Mucosa of descending colon (tissue), 3 donors: ENCODE results near the gene EPHA5. TPM values are rescaled to one million over a fixed set of nuclear protein-coding genes. Genes with fewer than 3 reads are reported as not detected.

Experiments used
- ATAC-seq: fragments of 200-7000 bp; cut with Tn5 transposase; one replicate; pipeline ENCODE4 v1.9.1; 2020; ENCODE audit warnings: mild to moderate bottlenecking, moderate library complexity
- DNase-seq, 3 donors: peaks; one replicate each; pipeline ENCODE4 v3.0.0-alpha.2; 2020
- H3K36me3 ChIP-seq: fragments of 200-600 bp; one replicate; pipeline ENCODE4 v1.8.0; 2021; ENCODE audit warnings: low read depth, mild to moderate bottlenecking
- H3K4me1 ChIP-seq: fragments of 200-600 bp; one replicate; pipeline ENCODE4 v1.8.0; 2021; ENCODE audit warnings: low read depth, mild to moderate bottlenecking
- H3K4me3 ChIP-seq: fragments of 200-600 bp; one replicate; pipeline ENCODE4 v1.8.0; 2021; ENCODE audit warnings: mild to moderate bottlenecking
- H3K9me3 ChIP-seq: fragments of 200-600 bp; one replicate; pipeline ENCODE4 v1.8.0; 2021; ENCODE audit warnings: mild to moderate bottlenecking
- CTCF ChIP-seq: fragments of 200-600 bp; IDR thresholded peaks from one replicate; pipeline ENCODE4 v1.8.0; 2022; ENCODE audit warnings: antibody characterized with exemption, mild to moderate bottlenecking
- intact Hi-C, 2 donors: fragments of 100-400 bp; cut with DNase I in 1 of 2; cut with micrococcal nuclease in 1 of 2; formaldehyde crosslinking; loops; one replicate each; pipeline versions ENCODE4 v1.11.0 to v1.11.1; 2022; cut with DNase I, micrococcal nuclease
- total RNA-seq, 3 donors: library from RNA; stranded (reverse); fragmentation: NEBNext Ultra II Directional in 2 of 3; extraction: Animal tissue kit (Norgen Biotek cat#: 25700) in 2 of 3; gene quantifications; one replicate each; pipeline versions ENCODE4 v1.2.1 to v1.2.4, GENCODE V29; 2021 to 2023
- donor health status: DM: no; HTN: no; CAD: no; lungs with moderate emphysema.
- donor health status: DM: no; HTN: no; CAD: no.
- donor health status: DM: no; HTN: yes; CAD: no.

EPHA5 gene
- total RNA-seq, 3 donors from 2014 or later, result 0.06 to 0.60 (median 0.14) TPM

GRCh38 chr4:65391814-65392213 lies 278.5 kb downstream of the EPHA5 start:
- intact Hi-C loops, result no loop called here
- Histone ChIP-seq H3K4me3 (no peak overlapping the region), H3K4me1 (no peaks in the 10 kb centered on the region), H3K36me3 (no peaks in the 10 kb centered on the region), H3K9me3 (no peaks in the 10 kb centered on the region)
- no peak for DNase-seq
- ATAC-seq, result no peak
- TF ChIP-seq CTCF, result no peak

- Histone ChIP-seq H3K36me3 (no peaks in the 10 kb centered on the region), H3K4me3 (no peak overlapping the region), H3K9me3 (no peaks in the 10 kb centered on the region), H3K4me1 (no peaks in the 10 kb centered on the region)
- intact Hi-C loops, result no loop called here
- no peak for TF ChIP-seq CTCF
- DNase-seq (no peak), ATAC-seq (no peak)
Measured at GRCh38 chr4:65391382-65391781, 278.9 kb downstream of the EPHA5 start.

- Histone ChIP-seq H3K4me1 (no peaks in the 10 kb centered on the region), H3K36me3 (no peaks in the 10 kb centered on the region), H3K4me3 (no peak overlapping the region), H3K9me3 (no peaks in the 10 kb centered on the region)
- ATAC-seq (no peak), DNase-seq (no peak)
- intact Hi-C loops, result no loop called here
- no peak for TF ChIP-seq CTCF
Measured at GRCh38 chr4:65386927-65387326, 283.4 kb downstream of the EPHA5 start.

GRCh38 chr4:65383589-65384305 lies 286.5 kb downstream of the EPHA5 start:
- Histone ChIP-seq H3K4me3 (no peak overlapping the region), H3K4me1 (no peaks in the 10 kb centered on the region), H3K9me3 (no peaks in the 10 kb centered on the region), H3K36me3 (no peaks in the 10 kb centered on the region)
- intact Hi-C loops, result no loop called here
- no peak for TF ChIP-seq CTCF
- ATAC-seq (no peak), DNase-seq (no peak)

GRCh38 chr4:65381648-65382047 lies 288.6 kb downstream of the EPHA5 start:
- intact Hi-C loops, result no loop called here
- H3K36me3 ChIP-seq, result no peaks in the 10 kb centered on the region
- no peak for TF ChIP-seq CTCF
- H3K4me1 ChIP-seq, result no peaks in the 10 kb centered on the region
- DNase-seq (no peak), ATAC-seq (no peak)
- H3K4me3 ChIP-seq, result no peak overlapping the region
- H3K9me3 ChIP-seq, result no peaks in the 10 kb centered on the region

- intact Hi-C loops, result no loop called here
- ATAC-seq, result no peak
- Histone ChIP-seq H3K9me3 (no peaks in the 10 kb centered on the region), H3K36me3 (no peaks in the 10 kb centered on the region), H3K4me1 (no peaks in the 10 kb centered on the region), H3K4me3 (no peak overlapping the region)
- no peak for DNase-seq
- TF ChIP-seq CTCF, result no peak
Measured at GRCh38 chr4:65370709-65371108, 299.6 kb downstream of the EPHA5 start.
